T-cell (primary cell): ENCODE data around the gene PCDH10. TPM values are rescaled to one million over a fixed set of nuclear protein-coding genes. Genes with fewer than 3 reads are reported as not detected.

ENCODE experiments used
- ATAC-seq, 4 experiments: fragments of 200-7000 bp in 3 of 4; fragments of 150-1000 bp in 1 of 4; cut with Tn5 transposase; replicated peaks in 1 of 4; 1 replicate in 3 of 4; 2 replicates in 1 of 4; pipeline ENCODE4 v1.10.0; 2021; ENCODE audit warnings: moderate library complexity in 3 of 4, mild to moderate bottlenecking in 2 of 4, moderate number of reproducible peaks in 1 of 4
- CTCF ChIA-PET, 2 donors: fragments of 300-600 bp; sonication (Branson Sonifier 250); formaldehyde crosslinking; loops; one replicate each; lab custom pipeline; 2022; ENCODE audit warnings: antibody characterized with exemption in 2 of 2; lab: Charles Lee
- POLR2A ChIA-PET, 2 donors: fragments of 300-600 bp; sonication (Branson Sonifier 250); formaldehyde crosslinking; loops; one replicate each; lab custom pipeline; 2022; ENCODE audit warnings: antibody characterized with exemption in 2 of 2; lab: Charles Lee
- DNase-seq, 35 experiments: peaks; one replicate each; pipeline versions ENCODE4 v3.0.0 to v3.0.0-alpha.2; 2013 to 2023
- H3K27ac ChIP-seq: one replicate; pipeline ENCODE4 v1.5.1; 2013; ENCODE audit warnings: low read length
- H3K27me3 ChIP-seq, 2 experiments: replicated peaks in 1 of 2; 1 replicate in 1 of 2; 2 replicates in 1 of 2; pipeline versions ENCODE4 v1.6.1 to v1.7.0; 2013; ENCODE audit warnings: low read length in 1 of 2, mixed read lengths in 1 of 2; ENCODE audit not compliant: control insufficient read depth in 2 of 2, insufficient read depth in 2 of 2; ENCODE audit errors: extremely low read depth in 1 of 2
- H3K36me3 ChIP-seq, 2 donors: 1 replicate in 1 of 2; 2 replicates in 1 of 2; pipeline versions ENCODE4 v1.6.1 to v1.7.0; 2013; ENCODE audit warnings: low read length in 1 of 2; ENCODE audit not compliant: control insufficient read depth in 2 of 2, insufficient read depth in 1 of 2; ENCODE audit errors: extremely low read depth in 1 of 2
- H3K4me1 ChIP-seq, 2 experiments: 1 replicate in 1 of 2; 2 replicates in 1 of 2; pipeline versions ENCODE4 v1.6.1 to v1.7.0; 2013; ENCODE audit warnings: low read length in 2 of 2, mixed read lengths in 1 of 2; ENCODE audit not compliant: insufficient read depth in 2 of 2, control insufficient read depth in 1 of 2; ENCODE audit errors: extremely low read depth in 1 of 2
- H3K4me3 ChIP-seq, 2 donors: 1 replicate in 1 of 2; 2 replicates in 1 of 2; pipeline versions ENCODE4 v1.5.1 to v1.7.0; 2013; ENCODE audit warnings: mild to moderate bottlenecking in 2 of 2, low read length in 1 of 2, moderate library complexity in 1 of 2; ENCODE audit not compliant: control insufficient read depth in 1 of 2; ENCODE audit errors: extremely low read depth in 1 of 2
- H3K9me3 ChIP-seq: 2 replicates; pipeline ENCODE4 v1.7.0; 2013
- H3K27ac Mint-ChIP-seq, 2 donors: one replicate each; pipeline ENCODE4 v1.8.0; 2020 to 2021; ENCODE audit warnings: mild to moderate bottlenecking in 2 of 2, mixed read lengths in 2 of 2
- H3K27me3 Mint-ChIP-seq, 2 donors: one replicate each; pipeline ENCODE4 v1.8.0; 2021 to 2022; ENCODE audit warnings: mixed read lengths in 2 of 2
- H3K36me3 Mint-ChIP-seq: one replicate; pipeline ENCODE4 v1.8.0; 2021; ENCODE audit warnings: mixed read lengths
- H3K4me1 Mint-ChIP-seq, 3 donors: one replicate each; pipeline ENCODE4 v1.8.0; 2020 to 2022; ENCODE audit warnings: mixed read lengths in 3 of 3, mild to moderate bottlenecking in 1 of 3
- H3K4me3 Mint-ChIP-seq, 3 donors: one replicate each; pipeline ENCODE4 v1.8.0; 2020 to 2022; ENCODE audit warnings: mild to moderate bottlenecking in 3 of 3, mixed read lengths in 3 of 3, moderate library complexity in 3 of 3
- H3K9me3 Mint-ChIP-seq, 3 donors: one replicate each; pipeline ENCODE4 v1.8.0; 2020 to 2022; ENCODE audit warnings: mixed read lengths in 3 of 3
- WGBS: methylation state at CpG from one replicate; pipeline ENCODE4 v1.1.5; 2013; ENCODE audit warnings: missing lambda C conversion rate; ENCODE audit not compliant: insufficient coverage; 5-methylcytosine and 5-hydroxymethylcytosine counted together
- total RNA-seq, 35 experiments: library from RNA in 6 of 35; stranded (reverse) in 6 of 35; fragments of 120-200 nt in 1 of 35; gene quantifications; one replicate each; pipeline versions ENCODE4 v1.2.1 to v1.2.4 and lab custom pipeline; 2013 to 2026

PCDH10 gene
- total RNA-seq, 5 donors from 2014 or later (not counting 1 experiment from before 2014, with no cell fraction given) = not detected

GRCh38 chr4:133152831-133153481 lies 3.9 kb downstream of the PCDH10 start:
- POLR2A ChIA-PET = no interaction called here
- Mint-ChIP-seq H3K9me3 (peaks cover 0 to 4% (median 0%) of the 10 kb centered on the region in 3 donors), H3K36me3 (no peaks in the 10 kb centered on the region), H3K4me3 (peak overlapping the region in 1 of 3 donors; percentile 59), H3K4me1 (peaks cover 8 to 22% (median 19%) of the 10 kb centered on the region in 3 donors), H3K27ac (no peak overlapping the region), H3K27me3 (peaks cover 48 to 51% of the 10 kb centered on the region in 2 donors)
- Histone ChIP-seq H3K27me3 (peaks cover 19 to 45% of the 10 kb centered on the region in 2 experiments), H3K4me3 (peak overlapping the region in 1 of 2 donors; percentile 96), H3K9me3 (no peaks in the 10 kb centered on the region), H3K4me1 (peaks cover 14 to 37% of the 10 kb centered on the region in 2 experiments), H3K36me3 (no peaks in the 10 kb centered on the region), H3K27ac (no peak overlapping the region)
- 4% methylated on average over 4 of the region's 20 CpGs for WGBS
- ATAC-seq (no peak), DNase-seq (no peak)
- CTCF ChIA-PET = no interaction called here

- Histone ChIP-seq H3K9me3 (no peaks in the 10 kb centered on the region), H3K36me3 (no peaks in the 10 kb centered on the region), H3K27ac (no peak overlapping the region), H3K4me1 (peaks cover 14 to 21% of the 10 kb centered on the region in 2 experiments), H3K4me3 (no peak overlapping the region), H3K27me3 (peaks cover 16 to 30% of the 10 kb centered on the region in 2 experiments)
- Mint-ChIP-seq H3K36me3 (no peaks in the 10 kb centered on the region), H3K9me3 (peaks cover 0 to 4% (median 0%) of the 10 kb centered on the region in 3 donors), H3K4me3 (no peak overlapping the region), H3K27ac (no peak overlapping the region), H3K27me3 (peaks cover 31 to 35% of the 10 kb centered on the region in 2 donors), H3K4me1 (peaks cover 0 to 7% (median 4%) of the 10 kb centered on the region in 3 donors)
- ChIA-PET POLR2A (no interaction called here), CTCF (no interaction called here)
- ATAC-seq = no peak
- WGBS = 0% methylated on average over 2 of the region's 4 CpGs
- DNase-seq = no peak
These were observed 5.6 kb downstream of the PCDH10 start for GRCh38 chr4:133154725-133155124.

- ChIA-PET CTCF (no interaction called here), POLR2A (no interaction called here)
- Histone ChIP-seq H3K36me3 (no peaks in the 10 kb centered on the region), H3K27ac (no peak overlapping the region), H3K27me3 (peaks cover 7 to 16% of the 10 kb centered on the region in 2 experiments), H3K9me3 (no peaks in the 10 kb centered on the region), H3K4me3 (no peak overlapping the region), H3K4me1 (peaks cover 3 to 8% of the 10 kb centered on the region in 2 experiments)
- Mint-ChIP-seq H3K9me3 (peaks cover 0 to 4% (median 0%) of the 10 kb centered on the region in 3 donors), H3K4me1 (peaks cover 0 to 7% (median 0%) of the 10 kb centered on the region in 3 donors), H3K27me3 (peaks cover 17 to 25% of the 10 kb centered on the region in 2 donors), H3K4me3 (no peak overlapping the region), H3K36me3 (no peaks in the 10 kb centered on the region), H3K27ac (no peak overlapping the region)
- no peak for DNase-seq
- WGBS = 75% methylated on average over 2 of the region's 5 CpGs
- no peak for ATAC-seq
These were observed 7.0 kb downstream of the PCDH10 start for GRCh38 chr4:133156096-133156495.

- H3K4me3 Mint-ChIP-seq = no peak overlapping the region
- Histone ChIP-seq H3K27ac (no peak overlapping the region), H3K9me3 (no peaks in the 10 kb centered on the region), H3K4me1 (peaks cover 0 to 5% of the 10 kb centered on the region in 2 experiments), H3K4me3 (no peak overlapping the region), H3K27me3 (peaks cover 7 to 12% of the 10 kb centered on the region in 2 experiments), H3K36me3 (no peaks in the 10 kb centered on the region)
- peaks cover 13 to 25% of the 10 kb centered on the region in 2 donors for H3K27me3 Mint-ChIP-seq
- WGBS = no CpG with 5 or more reads among the region's 2 CpGs
- H3K27ac Mint-ChIP-seq = no peak overlapping the region
- H3K4me1 Mint-ChIP-seq = peaks cover 0 to 7% (median 0%) of the 10 kb centered on the region in 3 donors
- H3K36me3 Mint-ChIP-seq = no peaks in the 10 kb centered on the region
- CTCF ChIA-PET = no interaction called here
- H3K9me3 Mint-ChIP-seq = peaks cover 0 to 4% (median 0%) of the 10 kb centered on the region in 3 donors
- ATAC-seq = no peak
- DNase-seq = no peak
- POLR2A ChIA-PET = no interaction called here
These were observed 7.5 kb downstream of the PCDH10 start for GRCh38 chr4:133156556-133156955.

GRCh38 chr4:133157460-133158160 lies 8.5 kb downstream of the PCDH10 start:
- ChIA-PET POLR2A (no interaction called here), CTCF (no interaction called here)
- no peaks in the 10 kb centered on the region for H3K36me3 ChIP-seq
- peaks cover 0 to 5% of the 10 kb centered on the region in 2 experiments for H3K4me1 ChIP-seq
- peaks cover 0 to 4% (median 0%) of the 10 kb centered on the region in 3 donors for H3K9me3 Mint-ChIP-seq
- peaks cover 0 to 5% (median 0%) of the 10 kb centered on the region in 3 donors for H3K4me1 Mint-ChIP-seq
- DNase-seq = no peak
- no peak for ATAC-seq
- no peak overlapping the region for H3K27ac Mint-ChIP-seq
- H3K27ac ChIP-seq = no peak overlapping the region
- peaks cover 7 to 21% of the 10 kb centered on the region in 2 donors for H3K27me3 Mint-ChIP-seq
- H3K27me3 ChIP-seq = peaks cover 1 to 7% of the 10 kb centered on the region in 2 experiments
- H3K36me3 Mint-ChIP-seq = no peaks in the 10 kb centered on the region
- H3K4me3 ChIP-seq = no peak overlapping the region
- no peaks in the 10 kb centered on the region for H3K9me3 ChIP-seq
- 7% methylated on average over 2 of the region's 5 CpGs for WGBS
- H3K4me3 Mint-ChIP-seq = no peak overlapping the region

GRCh38 chr4:133160853-133161252 lies 11.8 kb downstream of the PCDH10 start:
- ChIA-PET CTCF (no interaction called here), POLR2A (no interaction called here)
- Mint-ChIP-seq H3K9me3 (no peaks in the 10 kb centered on the region), H3K36me3 (no peaks in the 10 kb centered on the region), H3K4me1 (no peaks in the 10 kb centered on the region), H3K27ac (no peak overlapping the region), H3K4me3 (no peak overlapping the region), H3K27me3 (peaks cover 0 to 7% of the 10 kb centered on the region in 2 donors)
- H3K9me3 ChIP-seq = no peaks in the 10 kb centered on the region
- no peak for ATAC-seq
- no peaks in the 10 kb centered on the region for H3K36me3 ChIP-seq
- no peaks in the 10 kb centered on the region for H3K27me3 ChIP-seq
- WGBS = no CpG with 5 or more reads among the region's 3 CpGs
- no peak overlapping the region for H3K27ac ChIP-seq
- H3K4me1 ChIP-seq = peaks cover 0 to 2% of the 10 kb centered on the region in 2 experiments
- H3K4me3 ChIP-seq = no peak overlapping the region
- no peak for DNase-seq
